Ectodermal cell (in vitro differentiated cells): ENCODE data around the gene JAZF1.

ENCODE experiments used
- H3K27ac ChIP-seq: 2 replicates; pipeline ENCODE4 v1.7.0; 2013; ENCODE audit warnings: mild to moderate bottlenecking, low read depth, low read length; ENCODE audit not compliant: insufficient read depth, poor library complexity, severe bottlenecking
- H3K27me3 ChIP-seq: 2 replicates; pipeline ENCODE4 v1.7.0; 2013; ENCODE audit warnings: mild to moderate bottlenecking, low read length; ENCODE audit not compliant: insufficient read depth, control insufficient read depth, poor library complexity, severe bottlenecking
- H3K36me3 ChIP-seq: one replicate; pipeline ENCODE4 v1.7.0; 2013; ENCODE audit warnings: low read length; ENCODE audit not compliant: control insufficient read depth, insufficient read depth
- H3K4me1 ChIP-seq: one replicate; pipeline ENCODE4 v1.7.0; 2013; ENCODE audit warnings: low read length; ENCODE audit not compliant: control insufficient read depth, insufficient read depth
- H3K4me3 ChIP-seq: 2 replicates; pipeline ENCODE4 v1.7.0; 2013; ENCODE audit warnings: low read depth, low read length, control low read depth; ENCODE audit not compliant: insufficient read depth
- H3K9me3 ChIP-seq: 2 replicates; pipeline ENCODE4 v1.7.0; 2013; ENCODE audit warnings: mild to moderate bottlenecking, low read length, moderate library complexity; ENCODE audit not compliant: control insufficient read depth
- whole genome bisulfite sequencing, 2 experiments: methylation state at CpG; one replicate each; pipeline ENCODE4 v1.1.7; 2013; ENCODE audit warnings: missing lambda C conversion rate in 2 of 2; 5-methylcytosine and 5-hydroxymethylcytosine counted together

JAZF1 gene

GRCh38 chr7:28211006-28211405, 30.4 kb upstream of the JAZF1 start:
- H3K27me3 ChIP-seq = no peaks in the 10 kb centered on the region
- no peaks in the 10 kb centered on the region for H3K4me1 ChIP-seq
- WGBS, 2 experiments = 86 to 100% methylated on average over 1 of the region's 1 CpG
- no peak overlapping the region for H3K27ac ChIP-seq
- no peak overlapping the region for H3K4me3 ChIP-seq
- H3K9me3 ChIP-seq = no peaks in the 10 kb centered on the region
- no peaks in the 10 kb centered on the region for H3K36me3 ChIP-seq

- no peak overlapping the region for H3K27ac ChIP-seq
- no peaks in the 10 kb centered on the region for H3K27me3 ChIP-seq
- no peaks in the 10 kb centered on the region for H3K4me1 ChIP-seq
- 94 to 100% methylated on average over 2 of the region's 2 CpGs for WGBS, 2 experiments
- H3K4me3 ChIP-seq = no peak overlapping the region
- H3K36me3 ChIP-seq = no peaks in the 10 kb centered on the region
- no peaks in the 10 kb centered on the region for H3K9me3 ChIP-seq
Observed at GRCh38 chr7:28208506-28208905, 27.9 kb upstream of the JAZF1 start.

- Histone ChIP-seq H3K4me1 (no peaks in the 10 kb centered on the region), H3K9me3 (no peaks in the 10 kb centered on the region), H3K27ac (no peak overlapping the region), H3K36me3 (no peaks in the 10 kb centered on the region), H3K4me3 (no peak overlapping the region), H3K27me3 (no peaks in the 10 kb centered on the region)
- WGBS, 2 experiments = 96 to 100% methylated on average over 1 of the region's 1 CpG
Observed at GRCh38 chr7:28207486-28208158, 27.0 kb upstream of the JAZF1 start.

GRCh38 chr7:28205506-28205905, 24.9 kb upstream of the JAZF1 start:
- Histone ChIP-seq H3K4me1 (no peaks in the 10 kb centered on the region), H3K36me3 (no peaks in the 10 kb centered on the region), H3K9me3 (no peaks in the 10 kb centered on the region), H3K4me3 (no peak overlapping the region), H3K27ac (no peak overlapping the region), H3K27me3 (no peaks in the 10 kb centered on the region)
- WGBS, 2 experiments = 95 to 98% methylated on average over 2 to 3 of the region's 3 CpGs

GRCh38 chr7:28203508-28204240, 23.1 kb upstream of the JAZF1 start:
- WGBS, 2 experiments = 94 to 98% methylated on average over 5 of the region's 5 CpGs
- Histone ChIP-seq H3K27me3 (no peaks in the 10 kb centered on the region), H3K4me1 (no peaks in the 10 kb centered on the region), H3K4me3 (no peak overlapping the region), H3K36me3 (no peaks in the 10 kb centered on the region), H3K27ac (no peak overlapping the region), H3K9me3 (no peaks in the 10 kb centered on the region)

GRCh38 chr7:28202222-28202621, 21.6 kb upstream of the JAZF1 start:
- no peaks in the 10 kb centered on the region for H3K4me1 ChIP-seq
- no peaks in the 10 kb centered on the region for H3K27me3 ChIP-seq
- H3K36me3 ChIP-seq = no peaks in the 10 kb centered on the region
- H3K9me3 ChIP-seq = no peaks in the 10 kb centered on the region
- 94 to 95% methylated on average over 7 to 9 of the region's 9 CpGs for WGBS, 2 experiments
- no peak overlapping the region for H3K4me3 ChIP-seq
- no peak overlapping the region for H3K27ac ChIP-seq

GRCh38 chr7:28201131-28201530, 20.5 kb upstream of the JAZF1 start:
- no peaks in the 10 kb centered on the region for H3K9me3 ChIP-seq
- H3K4me3 ChIP-seq = no peak overlapping the region
- no peak overlapping the region for H3K27ac ChIP-seq
- H3K27me3 ChIP-seq = no peaks in the 10 kb centered on the region
- H3K4me1 ChIP-seq = no peaks in the 10 kb centered on the region
- H3K36me3 ChIP-seq = no peaks in the 10 kb centered on the region
- WGBS, 2 experiments = 63 to 64% methylated on average over 1 of the region's 1 CpG

- Histone ChIP-seq H3K36me3 (no peaks in the 10 kb centered on the region), H3K27me3 (no peaks in the 10 kb centered on the region), H3K4me1 (no peaks in the 10 kb centered on the region), H3K9me3 (no peaks in the 10 kb centered on the region), H3K4me3 (no peak overlapping the region), H3K27ac (no peak overlapping the region)
- 88 to 95% methylated on average over 2 of the region's 2 CpGs for WGBS, 2 experiments
Observed at GRCh38 chr7:28200598-28200997, 20.0 kb upstream of the JAZF1 start.

- Histone ChIP-seq H3K4me1 (no peaks in the 10 kb centered on the region), H3K27me3 (no peaks in the 10 kb centered on the region), H3K36me3 (no peaks in the 10 kb centered on the region), H3K9me3 (no peaks in the 10 kb centered on the region), H3K4me3 (no peak overlapping the region), H3K27ac (no peak overlapping the region)
- 89 to 95% methylated on average over 3 of the region's 3 CpGs for WGBS, 2 experiments
Observed at GRCh38 chr7:28199021-28199510, 18.5 kb upstream of the JAZF1 start.

GRCh38 chr7:28195910-28196620, 15.5 kb upstream of the JAZF1 start:
- Histone ChIP-seq H3K4me1 (peaks cover 5% of the 10 kb centered on the region), H3K36me3 (no peaks in the 10 kb centered on the region), H3K4me3 (no peak overlapping the region), H3K27ac (no peak overlapping the region), H3K27me3 (no peaks in the 10 kb centered on the region), H3K9me3 (no peaks in the 10 kb centered on the region)
- WGBS, 2 experiments = 87 to 91% methylated on average over 4 of the region's 4 CpGs
